Neural progenitor cell (in vitro differentiated cells): ENCODE results near the gene MZT2B. TPM values are rescaled to one million over a fixed set of nuclear protein-coding genes. Genes with fewer than 3 reads are reported as not detected.
"Not testable (repeated sequence)": the region's sequence is repeated elsewhere in the genome, so short reads cannot be mapped to it uniquely, and the experiment has no call there.

Source experiments
- DNase-seq: peaks from one replicate; pipeline ENCODE4 v3.0.0-alpha.2; 2016; ENCODE audit warnings: low spot score
- H2AFZ ChIP-seq: fragments of 200-600 bp; sonication (generic); replicated peaks from 2 replicates; pipeline ENCODE4 v1.6.1; 2016; ENCODE audit warnings: antibody characterized with exemption
- H3F3A ChIP-seq: fragments of 200-600 bp; sonication (generic); 2 replicates; pipeline ENCODE4 v1.6.1; 2016; ENCODE audit warnings: antibody characterized with exemption, low read depth
- H3K27ac ChIP-seq: fragments of 200-600 bp; sonication (generic); 2 replicates; pipeline ENCODE4 v1.5.1; 2016; ENCODE audit warnings: mild to moderate bottlenecking
- H3K27me3 ChIP-seq: fragments of 200-600 bp; sonication (generic); 2 replicates; pipeline ENCODE4 v1.6.1; 2016; ENCODE audit warnings: mild to moderate bottlenecking, moderate library complexity
- H3K36me3 ChIP-seq: fragments of 200-600 bp; sonication (generic); 2 replicates; pipeline ENCODE4 v1.5.1; 2016
- H3K4me1 ChIP-seq: fragments of 200-600 bp; sonication (generic); 2 replicates; pipeline ENCODE4 v1.6.1; 2016; ENCODE audit warnings: mixed run types
- H3K4me2 ChIP-seq: fragments of 200-600 bp; sonication (generic); 2 replicates; pipeline ENCODE4 v1.6.1; 2016
- H3K4me3 ChIP-seq: fragments of 200-600 bp; sonication (generic); 2 replicates; pipeline ENCODE4 v1.5.1; 2016
- H3K79me2 ChIP-seq: fragments of 200-600 bp; sonication (generic); 2 replicates; pipeline ENCODE4 v1.6.1; 2016; ENCODE audit warnings: low read depth
- H3K9ac ChIP-seq: fragments of 200-600 bp; sonication (generic); 2 replicates; pipeline ENCODE4 v1.6.1; 2016
- H3K9me3 ChIP-seq: fragments of 200-600 bp; sonication (generic); 2 replicates; pipeline ENCODE4 v1.5.1; 2016; ENCODE audit warnings: low read depth
- H4K20me1 ChIP-seq: fragments of 200-600 bp; sonication (generic); 2 replicates; pipeline ENCODE4 v1.6.1; 2016; ENCODE audit warnings: low read depth
- H3K27ac Mint-ChIP-seq: 3 replicates; pipeline ENCODE4 v1.8.0; 2021; ENCODE audit warnings: mixed read lengths
- H3K27me3 Mint-ChIP-seq: 2 replicates; pipeline ENCODE4 v1.8.0; 2022; ENCODE audit warnings: low read depth, mild to moderate bottlenecking, inconsistent platforms, moderate library complexity, mixed read lengths; ENCODE audit not compliant: insufficient read depth
- H3K36me3 Mint-ChIP-seq: 3 replicates; pipeline ENCODE4 v1.8.0; 2021; ENCODE audit warnings: mixed read lengths
- H3K4me1 Mint-ChIP-seq: 3 replicates; pipeline ENCODE4 v1.8.0; 2021; ENCODE audit warnings: mixed read lengths
- H3K4me3 Mint-ChIP-seq: 3 replicates; pipeline ENCODE4 v1.8.0; 2021; ENCODE audit warnings: mild to moderate bottlenecking, moderate library complexity, mixed read lengths
- H3K9me3 Mint-ChIP-seq: 3 replicates; pipeline ENCODE4 v1.8.0; 2020; ENCODE audit warnings: mixed read lengths
- CTCF ChIP-seq: fragments of 200-600 bp; sonication (generic); IDR thresholded peaks from 2 replicates; pipeline ENCODE4 v1.5.1; 2017; ENCODE audit warnings: antibody characterized with exemption, mild to moderate bottlenecking
- EZH2 ChIP-seq: fragments of 200-600 bp; sonication (generic); IDR thresholded peaks from 2 replicates; pipeline ENCODE4 v1.6.1; 2017; ENCODE audit warnings: antibody characterized with exemption, mild to moderate bottlenecking, moderate library complexity
- EZH2phosphoT487 ChIP-seq: fragments of 200-600 bp; sonication (generic); IDR thresholded peaks from 2 replicates; pipeline ENCODE4 v1.6.1; 2017; ENCODE audit warnings: antibody characterized with exemption
- total RNA-seq: library from RNA; depleted of rRNA; stranded (reverse); fragments of >200 nt; gene quantifications from 2 replicates; pipeline ENCODE4 v1.2.3, GENCODE V29; 2015; ENCODE audit warnings: low replicate concordance

The MZT2B gene
- 21.4 and 91.8 TPM in 2 replicates for total RNA-seq

GRCh38 chr2:130181880-130182682 lies at the start of gene MZT2B:
Gene MZT2B, plus strand, starts transcription at chr2:130182262. Its CDS starts 21 bp downstream, at chr2:130182283.
- peak; percentile 91 for DNase-seq
- Histone ChIP-seq H2AFZ (peak within 1 kb of the TSS; percentile 90), H3K4me1 (peaks cover 20% of the 10 kb centered on the region), H3K4me2 (peak within 1 kb of the TSS; percentile 89), H3K79me2 (peaks cover 51% of the 10 kb centered on the region), H3F3A (peaks cover 12% of the 10 kb centered on the region), H4K20me1 (peaks cover 13% of the 10 kb centered on the region), H3K4me3 (peak within 1 kb of the TSS; percentile 93), H3K27ac (peak within 1 kb of the TSS; percentile 42), H3K9ac (peak within 1 kb of the TSS; percentile 95)
- Mint-ChIP-seq H3K4me3 (peak within 1 kb of the TSS; percentile 98), H3K4me1 (peaks cover 17% of the 10 kb centered on the region), H3K27ac (peak within 1 kb of the TSS; percentile 74)
- H3K27me3 Mint-ChIP-seq, H3K9me3 ChIP-seq, H3K27me3 ChIP-seq, H3K36me3 Mint-ChIP-seq, H3K9me3 Mint-ChIP-seq, H3K36me3 ChIP-seq: not testable (repeated sequence)
- TF ChIP-seq CTCF, result peak; percentile 75

- no peak overlapping the region for H3K4me3 ChIP-seq
- peaks cover 28% of the 10 kb centered on the region for H4K20me1 ChIP-seq
- Mint-ChIP-seq H3K4me1 (no peaks in the 10 kb centered on the region), H3K36me3 (no peaks in the 10 kb centered on the region), H3K9me3 (no peaks in the 10 kb centered on the region), H3K27ac (no peak overlapping the region), H3K27me3 (no peaks in the 10 kb centered on the region), H3K4me3 (no peak overlapping the region)
- no peak overlapping the region for H2AFZ ChIP-seq
- DNase-seq, result no peak
- TF ChIP-seq EZH2 (no peak), EZH2phosphoT487 (no peak), CTCF (no peak)
- H3K79me2 ChIP-seq, result peaks cover 53% of the 10 kb centered on the region
- no peaks in the 10 kb centered on the region for H3K9me3 ChIP-seq
- H3K27me3 ChIP-seq, result no peaks in the 10 kb centered on the region
- peaks cover 11% of the 10 kb centered on the region for H3K4me1 ChIP-seq
- H3K27ac ChIP-seq, result no peak overlapping the region
- no peaks in the 10 kb centered on the region for H3K36me3 ChIP-seq
- H3F3A ChIP-seq, result no peaks in the 10 kb centered on the region
- no peak overlapping the region for H3K4me2 ChIP-seq
- no peak overlapping the region for H3K9ac ChIP-seq
Measured at GRCh38 chr2:130135692-130136541, 46.1 kb upstream of the MZT2B start.

- H3K9ac ChIP-seq, DNase-seq, H3K9me3 Mint-ChIP-seq, H3K27ac ChIP-seq, H3K27me3 Mint-ChIP-seq, H3F3A ChIP-seq, H3K4me1 Mint-ChIP-seq, H3K4me2 ChIP-seq, H3K4me3 ChIP-seq, H3K4me3 Mint-ChIP-seq, H2AFZ ChIP-seq, H3K36me3 ChIP-seq, H3K27me3 ChIP-seq, H3K36me3 Mint-ChIP-seq, H3K27ac Mint-ChIP-seq, H3K9me3 ChIP-seq: not testable (repeated sequence)
- Histone ChIP-seq H3K4me1 (peaks cover 11% of the 10 kb centered on the region), H3K79me2 (peaks cover 49% of the 10 kb centered on the region), H4K20me1 (peaks cover 28% of the 10 kb centered on the region)
Measured at GRCh38 chr2:130136546-130136945, 45.5 kb upstream of the MZT2B start.

- H3K4me3 Mint-ChIP-seq, H3F3A ChIP-seq, H3K9me3 Mint-ChIP-seq, H3K4me1 ChIP-seq, H3K4me2 ChIP-seq, H3K27me3 ChIP-seq, H3K27ac Mint-ChIP-seq, H3K27ac ChIP-seq, H3K36me3 ChIP-seq, H3K4me3 ChIP-seq, H3K36me3 Mint-ChIP-seq, H3K27me3 Mint-ChIP-seq, H3K9me3 ChIP-seq, H3K9ac ChIP-seq, H3K4me1 Mint-ChIP-seq, DNase-seq, H2AFZ ChIP-seq: not testable (repeated sequence)
- peaks cover 44% of the 10 kb centered on the region for H3K79me2 ChIP-seq
- H4K20me1 ChIP-seq, result peaks cover 25% of the 10 kb centered on the region
Measured at GRCh38 chr2:130137118-130137517, 44.9 kb upstream of the MZT2B start.

- not testable (repeated sequence) for H3K9me3 ChIP-seq, H3K4me3 Mint-ChIP-seq, H3K27ac Mint-ChIP-seq, H2AFZ ChIP-seq, H3F3A ChIP-seq, H3K27me3 ChIP-seq, DNase-seq, H3K4me1 ChIP-seq, H3K27ac ChIP-seq, H3K9me3 Mint-ChIP-seq, H3K4me1 Mint-ChIP-seq, H3K4me2 ChIP-seq, H3K36me3 ChIP-seq, H3K9ac ChIP-seq, H3K4me3 ChIP-seq, H3K27me3 Mint-ChIP-seq, H3K36me3 Mint-ChIP-seq
- H3K79me2 ChIP-seq, result peaks cover 32% of the 10 kb centered on the region
- H4K20me1 ChIP-seq, result peaks cover 29% of the 10 kb centered on the region
Measured at GRCh38 chr2:130138326-130138725, 43.7 kb upstream of the MZT2B start.

- not testable (repeated sequence) for H3K9me3 Mint-ChIP-seq, H3K4me3 ChIP-seq, H3K4me3 Mint-ChIP-seq, H3K36me3 ChIP-seq, DNase-seq, H3K27ac ChIP-seq, H3K27ac Mint-ChIP-seq, H3K4me1 ChIP-seq, H3K36me3 Mint-ChIP-seq, H3K9me3 ChIP-seq, H3K27me3 Mint-ChIP-seq, H3F3A ChIP-seq, H3K4me2 ChIP-seq, H3K27me3 ChIP-seq, H3K9ac ChIP-seq, H2AFZ ChIP-seq, H3K4me1 Mint-ChIP-seq
- Histone ChIP-seq H3K79me2 (peaks cover 26% of the 10 kb centered on the region), H4K20me1 (peaks cover 32% of the 10 kb centered on the region)
Measured at GRCh38 chr2:130138841-130139251, 43.2 kb upstream of the MZT2B start.
